Activated CD4-positive, alpha-beta T cell treated with anti-CD3 and anti-CD28 coated beads for 36 hours (primary cell): ENCODE results near the gene RPL31. TPM values are rescaled to one million over a fixed set of nuclear protein-coding genes. Genes with fewer than 3 reads are reported as not detected.

ENCODE experiments used
- ATAC-seq: fragments of 200-7000 bp; cut with Tn5 transposase; one replicate; pipeline ENCODE4 v1.10.0; 2021; ENCODE audit warnings: mild to moderate bottlenecking, moderate library complexity
- CTCF ChIA-PET: fragments of 350-600 bp; sonication (Branson Sonifier 250); formaldehyde crosslinking; loops from one replicate; lab custom pipeline; 2021; ENCODE audit warnings: antibody characterized with exemption; lab: Charles Lee
- POLR2A ChIA-PET: fragments of 350-600 bp; sonication (Branson Sonifier 250); formaldehyde crosslinking; loops from one replicate; lab custom pipeline; 2021; ENCODE audit warnings: antibody characterized with exemption, inconsistent platforms; lab: Charles Lee
- DNase-seq: peaks from one replicate; pipeline ENCODE4 v3.0.0-alpha.2; 2020
- H3K27ac Mint-ChIP-seq: one replicate; pipeline ENCODE4 v1.8.0; 2021; ENCODE audit warnings: mixed read lengths
- H3K27me3 Mint-ChIP-seq: one replicate; pipeline ENCODE4 v1.8.0; 2021; ENCODE audit warnings: mixed read lengths
- H3K36me3 Mint-ChIP-seq: one replicate; pipeline ENCODE4 v1.8.0; 2021; ENCODE audit warnings: low read depth, mixed read lengths
- H3K4me1 Mint-ChIP-seq: one replicate; pipeline ENCODE4 v1.8.0; 2021; ENCODE audit warnings: mixed read lengths
- H3K4me3 Mint-ChIP-seq: one replicate; pipeline ENCODE4 v1.8.0; 2021; ENCODE audit warnings: mild to moderate bottlenecking, moderate library complexity, mixed read lengths
- H3K9me3 Mint-ChIP-seq: one replicate; pipeline ENCODE4 v1.8.0; 2021; ENCODE audit warnings: low read depth, mixed read lengths
- intact Hi-C, 2 experiments: fragments of 100-400 bp; cut with DNase I in 1 of 2; cut with micrococcal nuclease in 1 of 2; formaldehyde crosslinking; loops; one replicate each; pipeline versions ENCODE4 v1.14.2 to v1.15.1; 2022 to 2024; cut with DNase I, micrococcal nuclease
- total RNA-seq, 2 experiments: library from RNA; stranded (reverse); gene quantifications; one replicate each; pipeline ENCODE4 v1.2.3, GENCODE V29; 2021

Gene RPL31
- total RNA-seq, 2 experiments from 2014 or later, result 889 to 1,817 TPM

DNA sequence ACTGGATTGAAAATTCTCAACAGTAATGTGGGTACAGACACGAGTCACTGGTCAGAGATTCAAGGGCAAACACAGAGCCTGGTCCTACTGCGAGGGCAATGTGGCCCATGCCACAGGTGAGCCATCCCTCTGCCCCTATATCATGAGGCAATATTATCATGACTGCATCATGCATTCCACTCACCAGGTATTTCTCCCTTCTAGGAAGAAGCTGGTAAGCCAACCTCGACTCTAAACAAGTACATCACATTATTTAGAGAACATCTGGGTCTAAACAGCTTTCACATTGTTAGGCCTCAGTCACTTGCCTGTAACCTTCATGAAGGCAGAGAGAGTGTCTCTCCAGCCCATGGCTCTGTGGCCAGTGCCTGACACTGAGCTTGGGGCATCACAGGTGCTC lies 14.6 kb upstream of the RPL31 start:
- Mint-ChIP-seq H3K36me3 (no peaks in the 10 kb centered on the region), H3K9me3 (no peaks in the 10 kb centered on the region), H3K4me3 (no peak overlapping the region), H3K27ac (no peak overlapping the region), H3K4me1 (peaks cover 4% of the 10 kb centered on the region), H3K27me3 (peaks cover 2% of the 10 kb centered on the region)
- intact Hi-C loops, result loop anchor here (10.0 kb wide), 2 partner anchors 173 to 563 kb away; no protein-coding TSS in a partner anchor
- ChIA-PET POLR2A (interaction anchor here (1.2 kb wide), 1 partner anchor 9 kb away, joined by 3 read pairs; no protein-coding TSS in a partner anchor), CTCF (interaction anchor here (0.6 to 4.4 kb wide), 5 partner anchors 256 to 393 kb away, joined by 3 to 30 read pairs (median 10); no protein-coding TSS in a partner anchor)
- no peak for DNase-seq
- ATAC-seq, result no peak

DNA sequence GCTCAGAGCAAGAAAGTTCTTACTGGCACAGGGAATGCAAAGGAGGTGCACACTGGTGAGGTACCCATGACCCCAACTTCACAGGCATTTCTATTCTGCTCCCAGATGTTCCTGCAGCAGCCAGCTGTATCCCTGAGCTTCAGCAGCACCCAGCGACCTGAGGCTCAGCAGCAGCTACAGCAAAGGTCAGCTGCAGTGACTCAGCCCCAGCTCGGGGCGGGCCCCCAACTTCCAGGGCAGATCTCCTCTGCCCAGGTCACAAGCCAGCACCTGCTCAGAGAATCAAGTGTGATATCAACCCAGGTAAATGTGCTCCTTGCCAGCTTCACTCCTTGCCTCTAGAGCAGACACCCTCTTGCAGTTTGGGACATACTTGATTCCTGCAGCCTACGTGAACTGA lies 14.1 kb upstream of the RPL31 start:
- intact Hi-C loops, result loop anchor here (10.0 kb wide), 2 partner anchors 173 to 563 kb away; no protein-coding TSS in a partner anchor
- Mint-ChIP-seq H3K4me3 (no peak overlapping the region), H3K27ac (no peak overlapping the region), H3K36me3 (no peaks in the 10 kb centered on the region), H3K4me1 (peaks cover 5% of the 10 kb centered on the region), H3K27me3 (peaks cover 2% of the 10 kb centered on the region), H3K9me3 (no peaks in the 10 kb centered on the region)
- ATAC-seq (no peak), DNase-seq (no peak)
- CTCF ChIA-PET, result interaction anchor here (0.6 to 4.4 kb wide), 5 partner anchors 256 to 393 kb away, joined by 3 to 30 read pairs (median 10); no protein-coding TSS in a partner anchor
- POLR2A ChIA-PET, result interaction anchor here (1.2 kb wide), 1 partner anchor 9 kb away, joined by 3 read pairs; no protein-coding TSS in a partner anchor

DNA sequence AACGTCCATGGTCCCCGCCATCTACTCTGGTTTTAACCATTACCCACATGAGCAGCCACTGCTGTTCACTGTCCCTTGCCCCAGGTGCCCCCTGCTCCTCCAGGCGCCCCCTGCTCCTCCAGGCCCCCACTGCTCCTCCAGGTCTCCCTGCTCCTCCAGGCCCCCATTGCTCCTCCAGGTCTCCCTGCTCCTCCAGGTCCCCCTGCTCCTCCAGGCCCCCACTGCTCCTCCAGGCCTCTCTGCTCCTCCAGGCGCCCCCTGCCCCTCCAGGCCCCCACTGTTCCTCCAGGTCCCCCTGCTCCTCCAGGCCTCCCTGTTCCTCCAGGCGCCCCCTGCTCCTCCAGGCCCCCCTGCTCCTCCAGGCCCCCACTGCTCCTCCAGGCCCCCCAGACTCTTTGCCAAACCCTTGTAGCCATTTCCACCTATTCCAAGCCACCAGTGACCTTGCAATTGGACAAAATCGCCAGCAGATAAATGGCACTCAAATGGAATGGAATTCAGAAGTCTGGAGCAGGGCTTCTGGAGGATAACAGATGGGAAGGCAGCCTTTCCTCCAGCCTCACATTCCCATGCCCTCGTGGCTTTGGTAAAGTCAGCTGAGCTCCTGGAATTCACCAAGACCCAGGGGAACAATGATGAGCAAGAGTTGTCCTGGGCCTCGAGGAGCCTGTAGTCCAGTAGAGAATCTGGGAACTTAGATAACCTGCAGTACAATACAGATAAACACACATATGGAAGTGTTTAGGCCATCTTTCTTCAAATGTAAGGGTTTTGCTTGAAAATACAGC lies 13.3 kb upstream of the RPL31 start:
- H3K36me3 Mint-ChIP-seq, result no peaks in the 10 kb centered on the region
- POLR2A ChIA-PET, result interaction anchor here (0.6 kb wide), 1 partner anchor 385 kb away, joined by 4 read pairs; no protein-coding TSS in a partner anchor
- ATAC-seq (no peak), DNase-seq (no peak)
- H3K4me3 Mint-ChIP-seq, result no peak overlapping the region
- no peak overlapping the region for H3K27ac Mint-ChIP-seq
- intact Hi-C loops, result loop anchor here (10.0 kb wide), 2 partner anchors 174 to 564 kb away; no protein-coding TSS in a partner anchor
- peaks cover 2% of the 10 kb centered on the region for H3K27me3 Mint-ChIP-seq
- CTCF ChIA-PET, result interaction anchor here (0.6 to 4.4 kb wide), 5 partner anchors 59 to 394 kb away, joined by 3 to 30 read pairs (median 10); no protein-coding TSS in a partner anchor
- peaks cover 5% of the 10 kb centered on the region for H3K4me1 Mint-ChIP-seq
- no peaks in the 10 kb centered on the region for H3K9me3 Mint-ChIP-seq

DNA sequence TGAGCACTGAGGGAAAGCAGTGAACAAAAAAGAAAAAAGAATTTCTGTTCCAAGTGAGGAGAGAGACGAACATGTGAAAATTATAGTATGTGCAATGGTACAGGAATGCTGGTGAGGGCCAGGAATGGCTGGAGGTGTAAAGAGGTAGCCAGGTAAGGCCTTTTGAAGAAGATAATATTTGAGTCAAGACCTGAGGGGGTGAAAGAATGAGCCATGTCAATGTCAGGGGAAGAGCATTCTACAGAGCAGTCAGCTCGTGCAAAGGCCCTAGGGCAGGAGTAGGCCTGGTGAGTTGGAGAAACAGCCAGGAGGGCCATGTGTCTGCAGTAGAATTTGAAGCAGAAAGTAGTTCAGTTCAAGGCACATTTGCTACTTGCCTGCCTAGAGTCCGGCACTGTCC lies 12.4 kb upstream of the RPL31 start:
- ChIA-PET CTCF (interaction anchor here (0.6 to 2.2 kb wide), 2 partner anchors 234 to 395 kb away, joined by 3 to 10 read pairs; no protein-coding TSS in a partner anchor), POLR2A (interaction anchor here (0.6 kb wide), 1 partner anchor 386 kb away, joined by 4 read pairs; no protein-coding TSS in a partner anchor)
- no peaks in the 10 kb centered on the region for H3K36me3 Mint-ChIP-seq
- ATAC-seq (no peak), DNase-seq (no peak)
- peaks cover 2% of the 10 kb centered on the region for H3K27me3 Mint-ChIP-seq
- H3K4me3 Mint-ChIP-seq, result no peak overlapping the region
- H3K4me1 Mint-ChIP-seq, result peaks cover 5% of the 10 kb centered on the region
- no peak overlapping the region for H3K27ac Mint-ChIP-seq
- H3K9me3 Mint-ChIP-seq, result no peaks in the 10 kb centered on the region
- intact Hi-C loops, result loop anchor here (10.0 kb wide), 2 partner anchors 175 to 565 kb away; no protein-coding TSS in a partner anchor

DNA sequence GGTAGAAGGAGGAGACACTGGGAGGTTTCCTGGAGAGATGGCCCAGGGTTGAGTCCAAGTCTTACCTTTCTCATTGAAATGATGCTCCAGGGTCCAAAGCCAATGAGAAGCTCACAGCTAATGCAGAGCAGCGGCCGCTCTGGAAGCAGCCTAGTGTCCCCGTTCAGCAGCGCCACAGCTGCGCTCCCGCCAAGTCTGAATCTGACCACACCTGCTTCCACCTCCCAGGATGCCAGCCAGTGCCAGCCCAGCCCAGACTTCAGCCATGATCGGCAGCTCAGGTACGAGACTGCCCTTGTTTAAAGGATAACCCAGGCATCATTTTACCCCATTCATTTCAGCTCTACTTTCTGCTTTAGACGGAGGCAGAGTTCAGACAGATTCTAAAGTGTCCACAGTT lies 11.9 kb upstream of the RPL31 start:
- intact Hi-C loops, result no loop called here
- peaks cover 3% of the 10 kb centered on the region for H3K4me1 Mint-ChIP-seq
- CTCF ChIA-PET, result interaction anchor here (0.6 to 1.2 kb wide), 2 partner anchors 234 to 380 kb away, joined by 3 read pairs; no protein-coding TSS in a partner anchor
- H3K27me3 Mint-ChIP-seq, result no peaks in the 10 kb centered on the region
- no peak for ATAC-seq
- DNase-seq, result no peak
- no peaks in the 10 kb centered on the region for H3K9me3 Mint-ChIP-seq
- H3K4me3 Mint-ChIP-seq, result no peak overlapping the region
- no peaks in the 10 kb centered on the region for H3K36me3 Mint-ChIP-seq
- H3K27ac Mint-ChIP-seq, result no peak overlapping the region
- POLR2A ChIA-PET, result no interaction called here

DNA sequence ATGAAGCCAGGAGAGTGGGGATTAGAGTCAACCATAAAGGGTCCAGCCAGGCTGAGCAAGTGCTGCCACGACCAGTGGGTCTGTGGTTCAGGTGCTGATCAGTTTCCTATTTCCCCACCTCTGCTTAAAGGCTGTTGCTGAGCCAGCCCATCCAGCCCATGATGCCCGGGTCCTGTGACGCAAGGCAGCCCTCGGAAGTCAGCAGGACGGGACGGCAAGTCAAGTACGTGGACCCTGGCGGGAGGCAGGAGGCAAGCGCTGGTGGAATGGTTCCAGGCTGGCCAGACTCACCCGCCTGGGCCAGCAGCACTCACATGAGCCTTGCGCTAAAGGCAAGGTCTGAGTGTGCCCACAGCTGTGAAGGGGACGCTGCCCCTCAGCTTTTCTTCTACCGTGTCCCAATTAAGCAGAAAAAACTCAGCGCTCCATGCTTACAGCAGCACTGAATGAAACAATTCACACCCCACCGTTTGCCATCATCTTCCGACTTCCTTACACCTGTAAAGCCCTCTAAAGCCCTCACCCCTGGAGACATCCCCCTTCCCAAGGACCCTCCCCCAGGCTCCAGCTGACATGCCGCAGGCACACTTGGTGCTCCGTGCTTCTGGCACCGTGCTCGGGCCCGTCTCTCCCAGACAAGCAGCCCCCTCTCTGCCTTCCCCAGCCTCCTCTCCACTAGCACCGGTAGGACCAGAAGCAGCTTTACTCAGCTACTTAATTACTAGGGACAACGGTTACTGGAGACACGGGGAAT lies 11.3 kb upstream of the RPL31 start:
- Mint-ChIP-seq H3K36me3 (no peaks in the 10 kb centered on the region), H3K4me1 (peaks cover 3% of the 10 kb centered on the region), H3K9me3 (no peaks in the 10 kb centered on the region), H3K27me3 (no peaks in the 10 kb centered on the region), H3K4me3 (no peak overlapping the region), H3K27ac (no peak overlapping the region)
- CTCF ChIA-PET, result interaction anchor here (0.6 to 1.2 kb wide), 2 partner anchors 9 to 381 kb away, joined by 3 read pairs; no protein-coding TSS in a partner anchor
- intact Hi-C loops, result no loop called here
- ATAC-seq, result no peak
- POLR2A ChIA-PET, result no interaction called here
- no peak for DNase-seq

DNA sequence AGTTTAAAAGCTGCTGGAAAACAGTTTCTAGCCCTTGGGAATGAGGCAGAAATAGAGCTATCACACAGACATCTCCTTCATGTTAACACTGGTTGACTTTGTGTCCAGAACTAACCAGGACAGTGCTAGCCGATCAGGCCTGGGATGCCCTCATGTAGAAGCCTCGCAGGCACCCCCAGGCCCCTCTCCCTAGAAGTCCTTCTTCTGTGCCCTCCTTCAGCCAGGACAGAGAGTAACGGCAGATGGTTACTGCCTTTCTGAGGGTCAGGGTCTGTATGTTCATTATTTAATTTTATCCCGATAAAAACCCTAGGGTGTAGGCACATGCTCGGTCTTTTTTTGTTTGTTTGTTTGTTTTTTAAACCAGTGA lies 10.7 kb upstream of the RPL31 start:
- no peak overlapping the region for H3K27ac Mint-ChIP-seq
- peaks cover 3% of the 10 kb centered on the region for H3K4me1 Mint-ChIP-seq
- H3K36me3 Mint-ChIP-seq, result no peaks in the 10 kb centered on the region
- DNase-seq (no peak), ATAC-seq (no peak)
- intact Hi-C loops, result no loop called here
- ChIA-PET POLR2A (interaction anchor here (0.7 kb wide), 1 partner anchor 253 kb away, joined by 6 read pairs; no protein-coding TSS in a partner anchor), CTCF (interaction anchor here (0.6 to 1.2 kb wide), 2 partner anchors 9 to 382 kb away, joined by 3 read pairs; no protein-coding TSS in a partner anchor)
- no peak overlapping the region for H3K4me3 Mint-ChIP-seq
- H3K27me3 Mint-ChIP-seq, result no peaks in the 10 kb centered on the region
- H3K9me3 Mint-ChIP-seq, result no peaks in the 10 kb centered on the region

DNA sequence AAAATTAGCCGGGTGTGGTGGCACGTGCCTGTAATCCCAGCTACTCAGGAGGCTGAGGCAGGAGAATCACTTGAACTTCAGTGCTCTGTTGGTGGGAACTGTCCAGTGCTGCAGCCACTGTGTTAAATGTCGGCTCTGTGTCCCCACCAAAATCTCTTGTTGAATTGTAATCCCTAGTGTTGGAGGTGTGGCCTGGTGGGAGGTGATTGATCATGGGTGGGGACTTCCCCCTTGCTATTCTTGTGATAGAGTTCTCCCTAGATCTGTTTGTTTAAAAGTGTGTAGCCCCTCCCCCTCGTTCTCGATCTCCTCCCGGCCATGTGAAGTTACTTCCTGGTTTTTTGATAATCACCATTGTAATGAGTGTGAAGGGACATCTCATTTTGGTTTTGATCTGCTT lies 9.8 kb upstream of the RPL31 start:
- ATAC-seq (no peak), DNase-seq (no peak)
- ChIA-PET CTCF (no interaction called here), POLR2A (interaction anchor here (0.7 kb wide), 1 partner anchor 254 kb away, joined by 6 read pairs; no protein-coding TSS in a partner anchor)
- Mint-ChIP-seq H3K9me3 (no peaks in the 10 kb centered on the region), H3K27ac (no peak overlapping the region), H3K36me3 (no peaks in the 10 kb centered on the region), H3K4me1 (peaks cover 3% of the 10 kb centered on the region), H3K4me3 (no peak overlapping the region), H3K27me3 (no peaks in the 10 kb centered on the region)
- intact Hi-C loops, result no loop called here

DNA sequence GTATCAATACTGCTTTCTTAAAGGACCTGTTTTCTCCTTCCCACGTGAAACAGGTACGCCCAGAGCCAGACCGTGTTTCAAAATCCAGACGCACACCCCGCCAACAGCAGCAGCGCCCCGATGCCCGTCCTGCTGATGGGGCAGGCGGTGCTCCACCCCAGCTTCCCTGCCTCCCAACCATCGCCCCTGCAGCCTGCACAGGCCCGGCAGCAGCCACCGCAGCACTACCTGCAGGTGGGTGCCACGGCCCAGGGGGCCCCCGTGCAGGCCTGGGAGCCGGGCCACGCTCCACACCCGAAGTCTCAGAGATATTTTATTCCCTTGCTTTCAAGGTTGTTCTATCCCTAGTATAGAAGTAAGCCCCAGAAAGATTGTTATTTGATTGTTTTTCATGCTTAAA lies 8.8 kb upstream of the RPL31 start:
- intact Hi-C loops, result no loop called here
- no peaks in the 10 kb centered on the region for H3K36me3 Mint-ChIP-seq
- no peaks in the 10 kb centered on the region for H3K9me3 Mint-ChIP-seq
- no peaks in the 10 kb centered on the region for H3K27me3 Mint-ChIP-seq
- DNase-seq (no peak), ATAC-seq (no peak)
- no peak overlapping the region for H3K27ac Mint-ChIP-seq
- H3K4me3 Mint-ChIP-seq, result no peak overlapping the region
- CTCF ChIA-PET, result no interaction called here
- peaks cover 3% of the 10 kb centered on the region for H3K4me1 Mint-ChIP-seq
- POLR2A ChIA-PET, result no interaction called here

DNA sequence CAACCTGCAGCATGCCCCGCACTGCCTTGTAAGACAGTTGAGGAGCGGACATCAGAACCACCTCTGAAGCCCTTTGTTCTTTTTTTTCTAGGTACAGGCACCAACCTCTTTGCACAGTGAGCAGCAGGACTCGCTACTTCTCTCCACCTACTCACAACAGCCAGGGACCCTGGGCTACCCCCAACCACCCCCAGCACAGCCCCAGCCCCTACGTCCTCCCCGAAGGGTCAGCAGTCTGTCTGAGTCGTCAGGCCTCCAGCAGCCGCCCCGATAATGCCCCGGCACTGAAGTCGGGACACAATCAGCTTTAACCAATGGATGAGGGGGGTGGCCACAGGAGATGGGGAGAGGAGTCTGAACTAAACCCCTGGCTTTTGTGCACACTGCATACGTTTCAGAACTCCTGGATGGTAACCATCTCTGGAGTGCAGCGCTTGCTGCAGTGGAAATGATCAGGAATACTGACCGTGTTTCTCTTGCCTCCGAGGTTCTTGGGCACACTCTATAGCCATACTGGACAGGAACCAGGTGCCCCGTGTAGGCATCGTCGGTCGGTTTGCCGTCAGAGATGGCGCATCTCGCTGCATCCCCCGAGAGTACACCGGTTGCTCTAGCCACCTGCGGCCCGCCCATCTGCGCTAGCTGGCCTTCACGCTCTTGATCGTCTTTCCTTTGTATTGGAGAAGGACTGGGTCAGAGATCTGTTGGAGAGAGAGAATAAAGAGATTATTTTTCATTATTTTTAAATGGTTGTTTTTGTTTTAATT lies 6.6 kb upstream of the RPL31 start:
- CTCF ChIA-PET, result no interaction called here
- Mint-ChIP-seq H3K36me3 (no peaks in the 10 kb centered on the region), H3K27me3 (no peaks in the 10 kb centered on the region), H3K4me1 (peaks cover 3% of the 10 kb centered on the region), H3K9me3 (no peaks in the 10 kb centered on the region), H3K4me3 (no peak overlapping the region), H3K27ac (no peak overlapping the region)
- ATAC-seq (no peak), DNase-seq (no peak)
- POLR2A ChIA-PET, result no interaction called here
- intact Hi-C loops, result no loop called here
